ENCODE data around the gene LRRTM2. TPM values are rescaled to one million over a fixed set of nuclear protein-coding genes. Genes with fewer than 3 reads are reported as not detected.
A peak's percentile ranks its signal among the peaks of the same experiment; 100 is the strongest.

The LRRTM2 gene
- total RNA-seq, 2 donors from 2014 or later: not detected

DNA sequence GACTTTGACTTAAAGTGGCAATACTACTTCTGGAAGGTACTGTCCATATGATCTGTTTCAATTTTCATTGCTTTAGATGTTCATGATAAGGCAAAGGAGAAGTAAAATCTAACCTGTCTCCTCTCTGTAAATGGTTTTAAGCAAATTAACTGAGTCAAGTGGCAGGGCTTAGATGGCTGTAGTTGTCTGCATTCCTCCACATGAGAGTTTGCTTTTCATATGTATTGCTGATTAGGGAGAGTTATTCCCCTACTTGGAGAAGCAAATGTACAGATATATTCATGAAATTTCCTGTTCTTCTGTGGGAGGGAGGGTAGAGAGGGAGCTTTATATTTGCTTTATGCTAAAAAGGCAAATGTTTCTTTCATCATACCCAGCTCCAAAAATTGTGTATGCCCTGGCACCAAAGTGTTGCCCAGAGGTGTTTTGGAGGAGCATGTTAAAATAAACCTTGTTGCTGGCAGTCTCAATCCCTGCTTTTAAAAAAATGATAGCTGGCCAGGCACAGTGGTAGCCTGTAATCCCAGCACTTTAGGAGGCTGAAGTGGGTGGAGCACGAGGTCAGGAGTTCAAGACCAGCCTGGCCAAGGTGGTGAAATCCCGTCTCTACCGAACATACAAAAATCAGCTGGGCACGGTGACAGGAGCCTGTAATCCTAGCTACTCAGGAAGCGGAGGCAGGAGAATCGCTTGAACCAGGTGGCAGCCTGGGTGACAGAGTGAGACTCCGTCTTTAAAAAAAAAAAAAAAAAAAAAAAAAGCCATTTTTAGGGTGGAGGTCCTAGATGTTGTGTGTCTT lies 3.5 kb upstream of the LRRTM2 start:
- Histone ChIP-seq H3K9me3 (no peaks in the 10 kb centered on the region), H3K4me3 (no peak overlapping the region), H3K27ac (peak overlapping the region in 1 of 2 donors; percentile 37), H3K36me3 (no peaks in the 10 kb centered on the region), H3K4me1 (peaks cover 0 to 36% of the 10 kb centered on the region in 2 donors), H3K27me3 (no peaks in the 10 kb centered on the region)
- TF ChIP-seq, protein P1, sequence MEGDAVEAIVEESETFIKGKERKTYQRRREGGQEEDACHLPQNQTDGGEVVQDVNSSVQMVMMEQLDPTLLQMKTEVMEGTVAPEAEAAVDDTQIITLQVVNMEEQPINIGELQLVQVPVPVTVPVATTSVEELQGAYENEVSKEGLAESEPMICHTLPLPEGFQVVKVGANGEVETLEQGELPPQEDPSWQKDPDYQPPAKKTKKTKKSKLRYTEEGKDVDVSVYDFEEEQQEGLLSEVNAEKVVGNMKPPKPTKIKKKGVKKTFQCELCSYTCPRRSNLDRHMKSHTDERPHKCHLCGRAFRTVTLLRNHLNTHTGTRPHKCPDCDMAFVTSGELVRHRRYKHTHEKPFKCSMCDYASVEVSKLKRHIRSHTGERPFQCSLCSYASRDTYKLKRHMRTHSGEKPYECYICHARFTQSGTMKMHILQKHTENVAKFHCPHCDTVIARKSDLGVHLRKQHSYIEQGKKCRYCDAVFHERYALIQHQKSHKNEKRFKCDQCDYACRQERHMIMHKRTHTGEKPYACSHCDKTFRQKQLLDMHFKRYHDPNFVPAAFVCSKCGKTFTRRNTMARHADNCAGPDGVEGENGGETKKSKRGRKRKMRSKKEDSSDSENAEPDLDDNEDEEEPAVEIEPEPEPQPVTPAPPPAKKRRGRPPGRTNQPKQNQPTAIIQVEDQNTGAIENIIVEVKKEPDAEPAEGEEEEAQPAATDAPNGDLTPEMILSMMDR (IDR thresholded peaks at IDR 0.05): no peak
- no peak for DNase-seq (ENCODE audit: low spot score)

DNA sequence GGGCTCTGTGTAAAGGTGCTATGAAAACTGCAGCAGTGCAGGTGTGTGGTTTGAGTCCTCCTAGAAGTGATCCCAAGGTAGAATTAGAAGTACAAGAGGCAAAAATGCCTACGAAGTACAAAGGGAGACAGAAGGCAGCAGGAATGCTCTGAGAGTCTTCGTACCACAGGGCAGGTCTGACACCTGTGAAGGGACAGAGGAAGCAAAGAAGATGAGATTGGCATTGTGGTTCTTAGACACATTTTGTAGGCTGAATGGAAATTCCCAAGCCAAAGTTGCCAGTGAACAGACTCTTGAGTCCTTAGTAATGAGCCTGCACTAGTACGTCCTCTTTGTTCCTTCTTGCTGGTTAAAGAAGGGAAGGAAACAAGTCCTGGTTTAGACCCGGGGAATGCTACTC lies 1.7 kb upstream of the LRRTM2 start:
- Histone ChIP-seq H3K36me3 (no peaks in the 10 kb centered on the region), H3K27ac (no peak overlapping the region), H3K4me1 (peaks cover 0 to 52% of the 10 kb centered on the region in 2 donors), H3K9me3 (no peaks in the 10 kb centered on the region), H3K4me3 (no peak overlapping the region), H3K27me3 (no peaks in the 10 kb centered on the region)
- no peak for DNase-seq (ENCODE audit: low spot score)
- TF ChIP-seq, protein P1 (IDR thresholded peaks at IDR 0.05): no peak

DNA sequence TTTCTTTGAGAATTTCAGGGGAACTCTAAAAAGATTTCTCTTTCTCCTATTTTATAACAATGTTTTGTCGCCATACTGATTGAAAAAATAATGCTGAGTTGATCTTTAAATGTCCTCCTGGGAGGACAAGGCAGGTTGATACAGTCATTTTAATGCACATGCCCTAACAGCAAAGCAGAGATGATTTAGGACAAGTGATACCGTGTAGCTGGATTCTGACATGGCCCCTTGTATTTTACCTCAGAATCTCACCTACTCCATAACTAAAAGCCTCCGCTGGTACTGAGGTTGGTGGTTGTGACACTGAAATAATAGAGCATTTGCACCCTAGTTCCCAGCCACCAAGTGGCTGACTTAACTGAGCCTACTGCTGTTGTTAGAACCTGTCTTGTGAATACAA lies 811 bp upstream of the LRRTM2 start:
- H3K4me1 ChIP-seq: peaks cover 0 to 52% of the 10 kb centered on the region in 2 donors
- no peak for DNase-seq (ENCODE audit: low spot score)
- H3K36me3 ChIP-seq: no peaks in the 10 kb centered on the region
- H3K4me3 ChIP-seq: no peak overlapping the region
- H3K27me3 ChIP-seq: no peaks in the 10 kb centered on the region
- H3K27ac ChIP-seq: no peak overlapping the region
- H3K9me3 ChIP-seq: no peaks in the 10 kb centered on the region
- TF ChIP-seq, protein P1 (IDR thresholded peaks at IDR 0.05): no peak

DNA sequence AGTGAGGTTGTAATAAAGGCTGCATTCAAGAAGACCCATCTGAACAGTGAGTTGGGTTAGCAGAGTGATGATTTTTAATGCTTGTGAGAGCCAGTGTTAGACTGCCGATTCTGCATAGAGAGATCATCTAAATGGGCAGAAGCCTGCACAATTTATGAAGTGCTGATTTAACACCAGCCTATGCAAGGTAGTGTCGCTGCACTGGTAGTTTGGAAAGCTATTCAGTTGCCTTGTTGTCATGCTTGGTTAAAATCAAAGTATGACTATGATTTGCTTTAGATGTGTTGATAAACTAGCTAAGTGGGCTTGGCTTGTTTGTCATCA lies 379 bp upstream of the LRRTM2 start:
- Histone ChIP-seq H3K27me3 (no peaks in the 10 kb centered on the region), H3K4me3 (no peak overlapping the region), H3K27ac (no peak overlapping the region), H3K4me1 (peaks cover 0 to 54% of the 10 kb centered on the region in 2 donors), H3K9me3 (no peaks in the 10 kb centered on the region), H3K36me3 (no peaks in the 10 kb centered on the region)
- DNase-seq (ENCODE audit: low spot score): no peak
- TF ChIP-seq, protein P1 (IDR thresholded peaks at IDR 0.05): no peak

DNA sequence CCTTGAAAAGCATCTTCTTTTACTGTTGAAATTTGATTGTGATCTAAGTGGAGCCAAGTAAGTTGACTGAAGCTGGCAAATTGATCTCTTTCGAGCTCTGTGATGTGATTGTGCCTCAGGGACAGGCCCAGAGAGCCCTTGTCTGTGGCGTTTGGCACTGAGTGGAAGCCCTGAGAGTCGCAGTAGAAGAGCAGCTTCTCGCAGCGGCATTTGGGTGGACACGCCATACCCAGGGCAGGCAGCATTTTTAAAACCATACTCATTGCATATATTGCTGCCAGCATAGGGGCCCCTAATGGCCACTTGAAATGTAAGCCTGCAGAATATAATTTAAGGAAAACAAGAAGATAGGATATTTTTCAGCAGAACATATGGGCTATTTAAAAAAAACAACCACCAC lies 894 bp downstream of the LRRTM2 start:
- no peaks in the 10 kb centered on the region for H3K36me3 ChIP-seq
- no peak overlapping the region for H3K27ac ChIP-seq
- TF ChIP-seq, protein P1 (IDR thresholded peaks at IDR 0.05): no peak
- H3K9me3 ChIP-seq: no peaks in the 10 kb centered on the region
- H3K27me3 ChIP-seq: no peaks in the 10 kb centered on the region
- DNase-seq (ENCODE audit: low spot score): no peak
- peaks cover 0 to 61% of the 10 kb centered on the region in 2 donors for H3K4me1 ChIP-seq
- H3K4me3 ChIP-seq: no peak overlapping the region

Measured in right atrium auricular region (tissue), 2 donors.